ENCODE measurements around the gene TUBA3D.
A peak's percentile ranks its signal among the peaks of the same experiment; 100 is the strongest.
"Not testable (repeated sequence)": the region's sequence is repeated elsewhere in the genome, so short reads cannot be mapped to it uniquely, and the experiment has no call there.

Gene TUBA3D

GRCh38 chr2:131483981-131484820, 8.3 kb downstream of the TUBA3D start:
- not testable (repeated sequence) for H3K27ac ChIP-seq (ENCODE audit: low read depth, low read length); H3K9ac ChIP-seq (ENCODE audit: low read length in 5 of 5)

GRCh38 chr2:131484906-131485460, 9.1 kb downstream of the TUBA3D start:
- not testable (repeated sequence) for H3K27ac ChIP-seq (ENCODE audit: low read depth, low read length); H3K27me3 ChIP-seq (ENCODE audit: control insufficient read depth in 5 of 5, insufficient read depth in 4 of 5, low read length in 5 of 5); H3K4me3 ChIP-seq (ENCODE audit: low read depth in 1 of 5, low read length in 5 of 5); H3K4me1 ChIP-seq (ENCODE audit: control insufficient read depth in 5 of 5, insufficient read depth in 5 of 5, low read length in 5 of 5); H3K9me3 ChIP-seq (ENCODE audit: control insufficient read depth in 5 of 5, low read length in 5 of 5); H3K9ac ChIP-seq (ENCODE audit: low read length in 5 of 5)
- peaks cover 0 to 11% (median 2%) of the 10 kb centered on the region in 5 donors for H3K36me3 ChIP-seq (ENCODE audit: control insufficient read depth in 5 of 5, insufficient read depth in 5 of 5, low read length in 5 of 5)

More at GRCh38 chr2:131483981-131484820, 8.3 kb downstream of the TUBA3D start:
- not testable (repeated sequence) for H3K4me1 ChIP-seq (ENCODE audit: control insufficient read depth in 5 of 5, insufficient read depth in 5 of 5, low read length in 5 of 5); H3K4me3 ChIP-seq (ENCODE audit: low read depth in 1 of 5, low read length in 5 of 5); H3K9me3 ChIP-seq (ENCODE audit: control insufficient read depth in 5 of 5, low read length in 5 of 5); H3K27me3 ChIP-seq (ENCODE audit: control insufficient read depth in 5 of 5, insufficient read depth in 4 of 5, low read length in 5 of 5)
- peaks cover 0 to 11% (median 2%) of the 10 kb centered on the region in 5 donors for H3K36me3 ChIP-seq (ENCODE audit: control insufficient read depth in 5 of 5, insufficient read depth in 5 of 5, low read length in 5 of 5)

- H3K27ac ChIP-seq (ENCODE audit: low read depth, low read length); H3K4me1 ChIP-seq (ENCODE audit: control insufficient read depth in 5 of 5, insufficient read depth in 5 of 5, low read length in 5 of 5); H3K9ac ChIP-seq (ENCODE audit: low read length in 5 of 5); H3K4me3 ChIP-seq (ENCODE audit: low read depth in 1 of 5, low read length in 5 of 5); H3K27me3 ChIP-seq (ENCODE audit: control insufficient read depth in 5 of 5, insufficient read depth in 4 of 5, low read length in 5 of 5); H3K9me3 ChIP-seq (ENCODE audit: control insufficient read depth in 5 of 5, low read length in 5 of 5): not testable (repeated sequence)
- peaks cover 0 to 11% (median 2%) of the 10 kb centered on the region in 5 donors for H3K36me3 ChIP-seq (ENCODE audit: control insufficient read depth in 5 of 5, insufficient read depth in 5 of 5, low read length in 5 of 5)
Observed at GRCh38 chr2:131486201-131486902, 10.4 kb downstream of the TUBA3D start.

GRCh38 chr2:131488306-131489205, 12.6 kb downstream of the TUBA3D start:
- Histone ChIP-seq H3K27ac (ENCODE audit: low read depth, low read length) (no peak overlapping the region), H3K27me3 (ENCODE audit: control insufficient read depth in 5 of 5, insufficient read depth in 4 of 5, low read length in 5 of 5) (no peaks in the 10 kb centered on the region), H3K9ac (ENCODE audit: low read length in 5 of 5) (no peak overlapping the region), H3K4me1 (ENCODE audit: control insufficient read depth in 5 of 5, insufficient read depth in 5 of 5, low read length in 5 of 5) (peaks cover 0 to 19% (median 12%) of the 10 kb centered on the region in 5 donors), H3K9me3 (ENCODE audit: control insufficient read depth in 5 of 5, low read length in 5 of 5) (no peaks in the 10 kb centered on the region), H3K4me3 (ENCODE audit: low read depth in 1 of 5, low read length in 5 of 5) (no peak overlapping the region), H3K36me3 (ENCODE audit: control insufficient read depth in 5 of 5, insufficient read depth in 5 of 5, low read length in 5 of 5) (peaks cover 0 to 6% (median 0%) of the 10 kb centered on the region in 5 donors)

GRCh38 chr2:131490616-131491468, 14.9 kb downstream of the TUBA3D start:
- Histone ChIP-seq H3K4me3 (ENCODE audit: low read depth in 1 of 5, low read length in 5 of 5) (peak overlapping the region; percentile 35 to 61 (median 54)), H3K9ac (ENCODE audit: low read length in 5 of 5) (peak overlapping the region in 3 of 5 donors; percentile 11 to 40 (median 30)), H3K4me1 (ENCODE audit: control insufficient read depth in 5 of 5, insufficient read depth in 5 of 5, low read length in 5 of 5) (peaks cover 0 to 32% (median 19%) of the 10 kb centered on the region in 5 donors)
- not testable (repeated sequence) for H3K27ac ChIP-seq (ENCODE audit: low read depth, low read length); H3K27me3 ChIP-seq (ENCODE audit: control insufficient read depth in 5 of 5, insufficient read depth in 4 of 5, low read length in 5 of 5); H3K36me3 ChIP-seq (ENCODE audit: control insufficient read depth in 5 of 5, insufficient read depth in 5 of 5, low read length in 5 of 5); H3K9me3 ChIP-seq (ENCODE audit: control insufficient read depth in 5 of 5, low read length in 5 of 5)

GRCh38 chr2:131491469-131491836, 15.5 kb downstream of the TUBA3D start:
- Histone ChIP-seq H3K4me1 (ENCODE audit: control insufficient read depth in 5 of 5, insufficient read depth in 5 of 5, low read length in 5 of 5) (peaks cover 0 to 32% (median 19%) of the 10 kb centered on the region in 5 donors), H3K9ac (ENCODE audit: low read length in 5 of 5) (peak overlapping the region in 3 of 5 donors; percentile 11 to 40 (median 30)), H3K4me3 (ENCODE audit: low read depth in 1 of 5, low read length in 5 of 5) (peak overlapping the region; percentile 35 to 61 (median 54))
- H3K9me3 ChIP-seq (ENCODE audit: control insufficient read depth in 5 of 5, low read length in 5 of 5); H3K27ac ChIP-seq (ENCODE audit: low read depth, low read length); H3K27me3 ChIP-seq (ENCODE audit: control insufficient read depth in 5 of 5, insufficient read depth in 4 of 5, low read length in 5 of 5); H3K36me3 ChIP-seq (ENCODE audit: control insufficient read depth in 5 of 5, insufficient read depth in 5 of 5, low read length in 5 of 5): not testable (repeated sequence)

GRCh38 chr2:131492015-131492417, 16.1 kb downstream of the TUBA3D start, which contains the start of gene MZT2A:
TSS of gene MZT2A (minus strand) at chr2:131492397. CDS start at chr2:131492376, 21 bp downstream.
- Histone ChIP-seq H3K4me1 (ENCODE audit: control insufficient read depth in 5 of 5, insufficient read depth in 5 of 5, low read length in 5 of 5) (peaks cover 0 to 32% (median 19%) of the 10 kb centered on the region in 5 donors), H3K9ac (ENCODE audit: low read length in 5 of 5) (peak within 1 kb of the TSS; percentile 73 to 94 (median 91)), H3K4me3 (ENCODE audit: low read depth in 1 of 5, low read length in 5 of 5) (peak within 1 kb of the TSS; percentile 87 to 95 (median 90)), H3K27ac (ENCODE audit: low read depth, low read length) (peak within 1 kb of the TSS; percentile 72)
- not testable (repeated sequence) for H3K9me3 ChIP-seq (ENCODE audit: control insufficient read depth in 5 of 5, low read length in 5 of 5); H3K27me3 ChIP-seq (ENCODE audit: control insufficient read depth in 5 of 5, insufficient read depth in 4 of 5, low read length in 5 of 5); H3K36me3 ChIP-seq (ENCODE audit: control insufficient read depth in 5 of 5, insufficient read depth in 5 of 5, low read length in 5 of 5)

- Histone ChIP-seq H3K27ac (ENCODE audit: low read depth, low read length) (peak overlapping the region; percentile 72), H3K4me3 (ENCODE audit: low read depth in 1 of 5, low read length in 5 of 5) (peak overlapping the region; percentile 57 to 95 (median 90)), H3K9ac (ENCODE audit: low read length in 5 of 5) (peak overlapping the region; percentile 73 to 94 (median 91)), H3K4me1 (ENCODE audit: control insufficient read depth in 5 of 5, insufficient read depth in 5 of 5, low read length in 5 of 5) (peaks cover 0 to 32% (median 19%) of the 10 kb centered on the region in 5 donors), H3K36me3 (ENCODE audit: control insufficient read depth in 5 of 5, insufficient read depth in 5 of 5, low read length in 5 of 5) (peaks cover 0 to 6% (median 0%) of the 10 kb centered on the region in 5 donors), H3K27me3 (ENCODE audit: control insufficient read depth in 5 of 5, insufficient read depth in 4 of 5, low read length in 5 of 5) (no peaks in the 10 kb centered on the region), H3K9me3 (ENCODE audit: control insufficient read depth in 5 of 5, low read length in 5 of 5) (no peaks in the 10 kb centered on the region)
Observed at GRCh38 chr2:131492418-131493198, 16.7 kb downstream of the TUBA3D start.
